GM19328 (cell line): ENCODE results near the gene DOCK1.

ENCODE experiments used
- ATAC-seq: cut with Tn5 transposase; IDR thresholded peaks from one replicate; pipeline ENCODE4 v1.9.1; 2021; ENCODE audit warnings: mild to moderate bottlenecking, moderate library complexity; ENCODE audit not compliant: unreplicated experiment

Gene DOCK1

GRCh38 chr10:126949161-126949503, 43.9 kb downstream of the DOCK1 start:
- ATAC-seq, result no peak

GRCh38 chr10:126950401-126951105, 45.3 kb downstream of the DOCK1 start:
- ATAC-seq, result no peak

- ATAC-seq, result no peak
Observed at GRCh38 chr10:126953886-126954285, 48.7 kb downstream of the DOCK1 start.

- ATAC-seq, result no peak
Observed at GRCh38 chr10:126955396-126955795, 50.2 kb downstream of the DOCK1 start.

- ATAC-seq, result no peak
Observed at GRCh38 chr10:126955934-126956711, 50.9 kb downstream of the DOCK1 start.

- no peak for ATAC-seq
Observed at GRCh38 chr10:126956712-126957108, 51.5 kb downstream of the DOCK1 start.

GRCh38 chr10:126957111-126957510, 51.9 kb downstream of the DOCK1 start:
- no peak for ATAC-seq

- ATAC-seq, result no peak
Observed at GRCh38 chr10:126959431-126959830, 54.2 kb downstream of the DOCK1 start.

- no peak for ATAC-seq
Observed at GRCh38 chr10:126959906-126960685, 54.9 kb downstream of the DOCK1 start.

GRCh38 chr10:126963354-126963753, 58.1 kb downstream of the DOCK1 start:
- ATAC-seq, result no peak

- ATAC-seq, result no peak
Observed at GRCh38 chr10:126964190-126964589, 59.0 kb downstream of the DOCK1 start.

GRCh38 chr10:126966938-126967337, 61.7 kb downstream of the DOCK1 start:
- ATAC-seq, result no peak

- no peak for ATAC-seq
Observed at GRCh38 chr10:126969310-126969709, 64.1 kb downstream of the DOCK1 start.

GRCh38 chr10:126972635-126973414, 67.6 kb downstream of the DOCK1 start:
- no peak for ATAC-seq

GRCh38 chr10:126975221-126975620, 70.0 kb downstream of the DOCK1 start:
- no peak for ATAC-seq

- ATAC-seq, result no peak
Observed at GRCh38 chr10:126977216-126977615, 72.0 kb downstream of the DOCK1 start.

- ATAC-seq, result no peak
Observed at GRCh38 chr10:126979311-126979710, 74.1 kb downstream of the DOCK1 start.

- no peak for ATAC-seq
Observed at GRCh38 chr10:126993208-126993607, 88.0 kb downstream of the DOCK1 start.

GRCh38 chr10:126997801-126998590, 92.8 kb downstream of the DOCK1 start:
- ATAC-seq, result no peak

- no peak for ATAC-seq
Observed at GRCh38 chr10:127000598-127000997, 95.4 kb downstream of the DOCK1 start.
